Stimulated activated CD8-positive, alpha-beta memory T cell treated with anti-CD3 and anti-CD28 coated beads, Interleukin-12 subunit alpha, Interleukin-12 subunit beta, amount 100 ng/mL, for 24 hours (primary cell): ENCODE results near the gene BRSK2.

ENCODE experiments used
- DNase-seq: peaks from one replicate; pipeline ENCODE4 v3.0.0-alpha.2; 2020; ENCODE audit errors: extremely low read depth

BRSK2 gene

DNA sequence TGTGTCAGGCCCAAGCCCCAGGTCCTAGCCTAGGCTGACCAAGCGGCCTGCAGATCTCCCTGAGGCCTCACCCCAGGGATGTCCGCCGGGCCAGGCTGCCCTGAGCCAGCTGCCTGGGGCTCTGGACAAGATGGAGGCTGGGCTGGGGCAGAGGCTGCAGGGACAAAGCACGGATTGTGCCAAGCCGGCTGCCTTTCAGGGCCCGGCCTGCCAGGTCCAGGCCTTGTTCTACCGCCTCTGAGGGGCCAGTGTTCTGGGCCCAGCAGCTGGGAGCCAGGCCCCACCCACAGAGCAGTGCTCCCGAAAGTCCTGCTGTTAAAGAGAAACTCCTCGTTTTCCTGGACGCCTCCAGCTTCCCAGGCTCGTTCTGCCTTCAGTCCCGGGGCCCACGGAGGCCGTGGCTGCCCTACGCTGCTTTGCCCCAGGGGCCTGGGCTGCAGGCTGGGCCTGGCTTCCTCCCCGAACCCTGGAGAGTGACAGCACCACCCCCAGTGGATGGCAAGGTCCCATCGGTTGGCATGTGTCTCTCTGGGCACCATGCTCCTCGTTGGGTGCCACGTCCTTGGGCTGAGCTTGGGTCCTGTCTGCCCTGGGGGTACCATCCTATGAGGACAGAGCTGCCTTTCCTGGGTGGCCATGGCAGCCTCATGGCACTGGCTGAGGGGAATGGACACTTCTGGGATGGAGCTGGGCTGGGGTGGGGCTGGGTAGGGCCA is 7.6 kb downstream of the BRSK2 start:
- no peak for DNase-seq

DNA sequence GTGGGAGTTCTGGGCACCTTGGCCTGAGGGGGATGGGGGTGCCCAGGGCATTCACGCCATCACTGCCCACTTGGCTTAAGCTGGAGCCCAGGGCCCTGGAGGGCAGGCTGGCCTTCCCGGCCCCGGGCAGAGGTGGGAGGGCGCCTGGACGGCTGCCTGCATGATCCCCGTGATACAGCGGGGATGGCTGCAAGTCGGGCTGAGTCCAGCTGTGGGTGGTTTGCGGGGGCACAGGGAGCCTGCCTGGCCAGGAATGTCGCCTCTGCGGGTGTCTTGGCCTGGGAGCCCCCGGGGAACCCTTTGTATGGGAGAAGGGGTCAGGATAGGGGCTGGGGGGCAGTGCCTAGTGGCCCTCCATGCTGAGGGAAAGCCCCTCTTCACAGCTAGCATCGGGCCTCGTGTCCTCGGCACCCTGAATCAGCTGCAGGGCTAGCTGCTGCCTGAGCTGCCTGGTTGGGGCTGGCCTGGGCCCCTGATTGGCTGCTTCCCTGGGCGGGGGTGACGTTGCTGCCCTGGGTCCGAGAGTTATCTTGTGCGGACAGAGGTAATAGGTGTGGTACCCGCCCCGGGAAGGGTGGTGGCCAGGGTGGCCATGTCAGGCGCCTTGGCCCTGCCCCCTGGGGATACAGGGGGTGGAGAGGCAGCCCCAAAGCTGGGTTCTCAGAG is 8.3 kb downstream of the BRSK2 start:
- no peak for DNase-seq

DNA sequence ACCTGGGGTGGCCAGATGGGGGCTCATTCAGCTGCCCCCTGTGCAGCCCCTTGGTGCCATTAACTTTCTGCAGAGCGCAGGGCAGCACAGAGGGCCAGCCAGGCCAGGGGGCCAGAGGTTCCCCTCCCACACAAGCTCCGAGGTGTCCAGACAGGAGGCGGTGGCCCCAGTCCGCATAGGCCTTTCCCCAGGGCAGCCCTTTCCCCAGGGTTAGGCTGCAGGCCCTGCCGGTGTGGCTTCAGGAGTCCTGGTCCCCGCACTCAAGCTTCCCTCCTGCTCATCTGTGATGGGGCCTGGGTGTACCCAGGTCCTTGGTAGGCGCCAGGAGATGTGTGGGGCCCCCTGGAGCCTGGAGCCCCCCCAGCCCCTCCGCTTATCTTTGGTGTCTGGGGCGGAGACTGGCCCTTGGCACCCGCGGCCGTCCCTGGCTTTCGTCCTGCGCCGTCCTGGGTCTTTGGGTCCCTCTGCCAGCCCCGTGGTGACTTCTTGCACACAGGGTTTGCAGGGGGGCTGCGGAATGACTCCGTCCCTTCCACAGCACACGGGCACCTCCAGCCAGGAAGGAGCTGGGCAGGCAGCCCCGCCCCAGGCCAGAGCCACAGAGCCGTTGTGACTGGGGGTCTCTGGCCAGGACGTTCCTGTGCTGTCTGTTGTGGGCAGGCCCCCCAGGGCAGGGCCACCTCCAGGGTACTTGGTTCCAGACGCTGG is 8.9 kb downstream of the BRSK2 start:
- no peak for DNase-seq

DNA sequence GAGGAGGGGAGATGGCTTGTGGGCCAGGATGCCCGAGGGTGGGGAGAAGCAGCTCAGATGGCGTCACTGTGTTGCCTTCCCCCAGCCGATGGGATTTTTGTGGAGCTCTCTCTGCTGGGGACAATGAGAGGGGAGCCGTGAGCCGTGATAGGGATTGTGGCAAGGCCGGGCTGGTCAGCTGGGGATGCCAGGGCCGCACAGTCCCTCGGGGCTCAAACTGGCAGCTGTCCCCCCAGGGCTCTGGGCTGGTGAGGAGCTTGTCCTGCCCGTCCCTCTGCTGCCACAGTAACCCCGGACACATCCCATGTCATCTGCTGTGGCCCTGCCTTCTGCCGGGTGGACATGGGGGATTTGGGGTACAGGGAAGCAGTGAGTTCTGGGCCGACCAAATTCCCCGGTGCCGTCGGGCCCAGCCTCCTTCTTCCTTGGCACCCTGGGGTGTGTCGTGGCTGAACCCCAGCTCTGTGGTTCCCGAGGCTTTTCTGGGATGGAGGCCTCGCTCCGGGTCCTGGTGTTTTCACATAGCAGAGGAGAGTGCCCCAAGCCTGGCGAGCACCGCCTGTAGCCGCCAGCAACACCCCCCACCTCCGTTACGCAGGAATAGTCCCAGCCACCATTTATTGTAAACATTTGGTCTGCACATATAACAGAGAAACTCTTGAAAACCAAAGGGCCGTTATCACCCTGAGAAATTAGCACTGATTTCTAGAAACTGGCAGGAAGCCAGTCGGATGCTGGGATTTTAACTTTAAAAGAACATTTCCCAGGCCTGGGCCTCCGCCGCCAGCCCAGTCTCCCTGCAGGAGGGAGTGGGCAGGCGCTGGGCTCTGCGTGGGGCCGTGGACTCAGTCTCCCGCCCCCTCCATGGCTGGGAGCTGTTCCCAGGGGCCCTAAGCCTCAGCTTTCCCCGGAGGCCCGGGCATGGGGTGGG is 9.9 kb downstream of the BRSK2 start:
- no peak for DNase-seq

DNA sequence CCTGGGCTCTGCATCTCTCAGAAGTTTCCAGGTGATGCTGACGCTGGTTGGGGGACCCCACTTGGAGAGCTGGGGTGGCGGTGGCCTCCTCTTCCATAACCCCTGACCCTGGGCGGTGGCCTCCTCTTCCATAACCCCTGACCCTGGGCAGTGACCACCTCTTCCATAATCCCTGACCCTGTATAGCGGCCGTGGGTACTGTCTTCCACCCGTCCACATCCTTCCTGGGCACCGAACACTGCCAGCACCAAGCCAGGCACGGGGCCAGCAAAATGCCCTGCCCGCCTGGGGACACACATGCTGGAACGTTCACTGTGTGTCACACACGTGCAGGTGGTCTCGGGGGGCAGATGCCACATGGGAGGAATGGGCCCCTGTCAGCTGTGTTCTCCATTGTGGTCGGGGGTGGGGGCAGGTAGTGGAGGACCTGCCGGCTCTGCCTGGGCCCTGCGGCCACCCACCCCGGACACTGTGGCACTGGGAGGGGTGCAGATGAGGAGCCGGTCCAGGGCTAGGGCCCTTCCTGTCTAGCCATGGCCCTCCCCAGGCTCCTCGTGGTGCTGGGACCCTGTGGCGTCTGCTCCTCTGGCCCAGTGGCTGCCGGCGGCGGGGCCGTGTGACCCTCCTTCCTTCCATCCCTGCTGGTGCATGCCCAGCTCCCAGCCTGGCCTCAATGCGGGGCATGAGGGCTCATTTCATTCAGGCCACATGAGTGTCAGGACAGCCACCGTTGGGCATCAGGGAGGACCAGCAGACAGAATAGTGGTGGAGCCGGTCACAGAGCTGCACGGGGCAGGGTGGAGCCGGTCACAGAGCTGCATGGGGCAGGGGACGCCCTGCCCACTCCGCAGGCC is 10.8 kb downstream of the BRSK2 start:
- DNase-seq: no peak

DNA sequence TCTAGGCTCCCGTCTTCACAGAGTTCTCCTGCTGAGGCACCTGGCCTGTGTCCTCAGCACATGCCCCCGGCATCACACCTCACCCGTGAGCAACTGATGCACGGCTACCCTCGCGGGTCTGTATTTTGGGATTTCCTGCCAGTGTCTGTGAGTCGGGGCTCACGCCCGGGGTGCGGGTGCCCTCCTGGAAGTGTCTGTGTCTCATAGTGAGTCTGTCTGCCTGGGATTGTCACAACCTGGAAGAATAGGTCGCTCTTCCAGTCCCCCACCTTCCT is 11.4 kb downstream of the BRSK2 start:
- DNase-seq: no peak

DNA sequence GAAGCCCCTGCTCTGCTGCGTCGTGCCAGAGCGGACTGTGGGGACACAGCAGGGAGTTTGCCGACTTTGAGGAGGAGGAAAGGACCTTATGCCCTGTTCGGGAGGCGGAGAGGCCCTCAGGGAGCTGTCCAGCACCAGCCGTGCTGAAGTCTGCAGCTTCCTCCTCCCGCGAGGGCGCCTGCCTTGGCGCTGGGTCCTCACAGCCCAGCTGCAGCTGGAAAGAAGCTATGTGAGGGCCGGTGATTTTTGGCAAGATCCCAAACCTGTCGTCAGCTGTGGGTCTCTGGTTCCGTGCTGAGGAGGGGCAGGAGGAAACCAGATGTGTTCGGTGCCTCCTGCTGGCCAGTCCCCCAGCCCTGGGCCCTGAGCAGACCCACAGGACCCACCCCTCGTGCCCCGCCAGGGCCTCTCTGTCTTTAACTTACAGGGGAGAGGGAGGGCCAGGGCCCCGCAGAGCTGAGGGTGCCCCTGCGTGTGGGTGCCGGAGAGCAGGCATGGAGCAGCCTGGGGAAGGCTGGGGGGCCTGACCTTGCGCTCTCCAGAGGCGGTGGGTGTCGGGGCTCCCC is 12.0 kb downstream of the BRSK2 start:
- no peak for DNase-seq

DNA sequence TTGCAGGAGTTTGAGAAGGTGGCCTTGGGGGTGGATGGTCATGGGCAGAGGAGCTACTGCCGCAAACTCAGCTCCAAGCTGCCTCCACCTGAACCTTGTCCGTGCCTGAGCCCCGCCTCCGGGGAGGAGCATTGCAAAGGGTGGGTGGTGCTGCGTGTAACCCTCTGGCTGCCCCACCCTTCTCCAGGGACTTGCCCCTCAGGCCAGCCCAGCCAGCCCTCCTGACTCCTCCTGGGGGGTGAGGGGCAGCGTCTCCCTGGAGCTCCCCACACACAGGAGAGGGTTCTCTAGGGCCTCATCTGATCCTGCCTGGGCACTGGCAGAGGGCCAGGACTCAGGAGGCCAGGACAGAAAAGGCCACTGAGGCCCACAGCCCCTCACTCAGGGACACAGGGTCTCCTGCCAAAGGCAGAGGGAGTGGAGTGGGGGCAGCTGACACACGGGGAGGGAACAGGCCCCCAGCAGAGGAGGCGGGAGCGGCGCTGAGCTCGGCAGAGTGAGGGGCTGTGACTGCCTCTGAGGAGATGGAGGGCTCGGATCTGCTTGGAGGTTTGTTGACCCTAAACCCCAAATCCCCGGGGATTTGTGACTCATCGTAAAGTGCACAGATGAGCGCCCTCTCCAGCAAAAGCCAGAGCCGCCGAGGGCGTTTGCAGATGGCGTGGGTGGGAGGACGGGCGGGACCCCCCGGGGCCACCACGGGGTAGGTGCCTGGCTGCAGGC is 12.8 kb downstream of the BRSK2 start:
- DNase-seq: no peak

DNA sequence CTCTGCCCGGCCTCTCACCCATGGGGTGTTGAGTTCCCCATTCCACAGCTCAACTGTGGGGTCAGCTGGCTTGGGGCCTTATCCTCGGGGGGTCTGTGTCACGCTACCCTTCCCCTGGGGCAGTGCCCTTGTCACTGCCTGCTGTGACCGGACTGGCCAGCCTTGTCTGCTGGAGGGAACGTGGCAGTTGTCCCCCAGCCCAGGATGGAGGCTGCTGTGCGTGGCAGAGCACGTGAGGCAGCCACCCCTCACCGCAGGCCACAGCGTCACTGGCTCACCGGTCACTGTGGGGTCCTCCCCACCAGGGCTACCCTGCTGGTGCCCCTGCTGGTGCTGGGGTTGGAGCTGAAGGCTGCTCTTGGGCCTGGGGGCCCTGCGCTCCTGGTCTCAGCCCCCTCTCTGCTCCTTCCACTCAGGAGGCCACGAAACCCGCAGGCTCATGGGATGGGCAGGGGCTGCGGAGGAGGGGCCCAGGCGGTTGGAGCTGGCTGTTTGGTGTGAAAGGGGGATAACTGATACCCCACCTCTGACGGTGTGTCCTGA is 13.4 kb downstream of the BRSK2 start:
- DNase-seq: no peak

DNA sequence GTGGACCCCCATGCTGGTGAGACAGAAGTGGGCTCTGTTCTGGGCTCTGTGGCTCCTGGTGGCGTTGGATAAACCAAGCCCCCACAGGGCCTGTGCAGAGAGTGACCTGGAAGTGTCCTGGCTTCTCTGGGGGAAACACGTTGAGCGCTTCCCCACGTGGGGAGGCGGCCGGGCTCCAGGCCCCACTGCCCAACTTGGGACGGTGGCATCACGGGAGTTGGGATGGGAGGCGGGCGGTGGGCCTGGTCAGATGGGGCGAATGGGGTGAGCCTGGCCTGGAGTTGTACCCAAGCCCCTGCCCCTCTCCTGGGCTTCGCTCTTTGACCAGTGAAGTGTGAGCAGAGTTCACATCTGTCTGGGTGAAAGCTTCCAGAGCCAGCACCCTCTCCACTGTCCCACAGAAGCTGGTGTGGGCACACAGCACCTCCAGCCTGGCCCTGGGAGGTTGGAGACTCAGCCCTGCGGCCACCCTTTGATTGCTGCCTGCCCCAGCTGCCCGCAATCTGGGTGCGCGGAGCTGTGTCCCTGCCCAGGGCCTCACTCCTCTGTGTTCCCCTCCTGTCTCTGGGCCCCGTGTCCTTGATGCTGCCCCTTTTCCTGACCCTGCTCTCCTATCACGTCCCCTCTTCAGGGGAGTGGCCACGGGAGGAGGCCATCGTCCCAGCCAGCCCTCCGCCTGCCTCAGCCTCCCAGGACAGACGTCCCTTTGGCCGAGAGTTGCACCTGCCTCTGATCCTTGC is 14.2 kb downstream of the BRSK2 start:
- DNase-seq: no peak

DNA sequence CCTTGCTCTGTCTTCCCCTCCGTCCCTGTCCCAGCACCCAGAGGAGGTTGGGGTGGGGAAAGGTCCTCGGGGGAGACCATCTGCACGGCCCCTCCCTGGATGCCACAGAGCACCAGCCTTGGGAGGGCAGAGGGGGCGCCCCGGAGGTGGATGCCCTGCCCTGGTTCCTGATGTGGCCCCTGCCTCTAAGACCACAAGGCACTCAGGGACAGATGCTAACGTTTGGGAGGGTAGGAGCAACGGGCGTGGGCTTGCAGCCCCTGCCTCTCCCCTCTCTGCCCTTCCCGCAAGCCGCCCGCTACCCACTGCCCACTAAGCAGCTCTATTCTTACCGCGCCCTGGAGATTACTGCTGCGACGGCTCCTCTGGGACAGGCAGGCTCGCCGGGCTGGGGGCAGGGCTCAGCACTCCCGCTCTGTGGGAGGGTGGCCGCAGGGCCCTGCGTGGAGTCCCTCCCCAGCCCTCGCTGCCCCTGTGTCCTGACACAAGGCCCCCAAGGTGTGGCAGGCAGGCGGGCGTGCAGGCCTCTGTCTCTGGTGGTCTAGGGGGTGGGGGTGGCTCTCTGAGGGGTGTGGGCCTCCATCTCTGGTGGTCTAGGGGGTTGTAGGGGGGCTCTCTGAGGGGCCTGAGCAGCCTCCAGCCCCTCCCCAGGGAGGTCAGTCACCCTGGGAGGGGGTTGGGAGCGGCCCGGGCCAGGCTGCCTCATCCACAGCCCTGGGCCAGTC is 14.9 kb downstream of the BRSK2 start:
- no peak for DNase-seq

DNA sequence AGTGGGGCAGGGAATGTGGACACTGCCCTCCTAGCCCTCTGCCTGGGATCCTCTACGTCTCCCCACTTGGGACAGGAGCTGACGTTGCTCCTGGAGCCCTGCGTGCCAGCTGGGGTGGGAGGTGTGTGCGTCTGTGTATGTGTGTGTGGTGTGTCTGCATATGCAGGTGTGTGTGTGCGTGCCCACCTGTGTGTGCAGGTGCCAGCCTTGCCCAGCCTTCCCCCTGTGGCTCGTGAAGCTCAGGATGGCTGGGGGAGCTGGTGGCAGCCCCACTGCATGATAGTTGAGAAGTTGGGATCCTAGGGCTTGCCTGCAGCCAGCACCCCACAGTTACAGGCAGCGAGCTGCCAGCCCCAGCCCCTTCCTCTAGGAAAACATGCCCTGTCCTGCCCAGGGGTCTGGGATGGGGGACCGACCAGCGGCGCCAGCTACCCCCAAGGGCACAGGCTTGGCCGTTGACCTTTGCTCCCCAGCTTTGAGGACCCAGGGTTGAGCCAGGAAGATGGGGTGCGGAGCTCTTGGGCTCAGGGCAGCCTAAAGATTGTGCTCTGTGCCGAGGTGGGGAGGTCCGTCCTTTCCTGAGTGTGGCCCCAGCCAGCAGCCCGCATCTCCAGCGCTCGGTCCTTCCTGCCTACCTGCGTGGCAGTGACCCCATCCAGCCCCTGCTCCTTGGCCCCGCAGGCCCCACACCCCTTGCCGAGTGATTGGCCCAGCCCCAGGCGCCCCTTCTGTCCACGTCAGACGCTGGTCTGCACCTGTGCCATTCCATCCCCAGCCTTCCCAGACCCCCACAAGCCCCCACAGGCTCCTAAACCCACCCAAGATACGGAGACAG is 15.7 kb downstream of the BRSK2 start:
- no peak for DNase-seq

DNA sequence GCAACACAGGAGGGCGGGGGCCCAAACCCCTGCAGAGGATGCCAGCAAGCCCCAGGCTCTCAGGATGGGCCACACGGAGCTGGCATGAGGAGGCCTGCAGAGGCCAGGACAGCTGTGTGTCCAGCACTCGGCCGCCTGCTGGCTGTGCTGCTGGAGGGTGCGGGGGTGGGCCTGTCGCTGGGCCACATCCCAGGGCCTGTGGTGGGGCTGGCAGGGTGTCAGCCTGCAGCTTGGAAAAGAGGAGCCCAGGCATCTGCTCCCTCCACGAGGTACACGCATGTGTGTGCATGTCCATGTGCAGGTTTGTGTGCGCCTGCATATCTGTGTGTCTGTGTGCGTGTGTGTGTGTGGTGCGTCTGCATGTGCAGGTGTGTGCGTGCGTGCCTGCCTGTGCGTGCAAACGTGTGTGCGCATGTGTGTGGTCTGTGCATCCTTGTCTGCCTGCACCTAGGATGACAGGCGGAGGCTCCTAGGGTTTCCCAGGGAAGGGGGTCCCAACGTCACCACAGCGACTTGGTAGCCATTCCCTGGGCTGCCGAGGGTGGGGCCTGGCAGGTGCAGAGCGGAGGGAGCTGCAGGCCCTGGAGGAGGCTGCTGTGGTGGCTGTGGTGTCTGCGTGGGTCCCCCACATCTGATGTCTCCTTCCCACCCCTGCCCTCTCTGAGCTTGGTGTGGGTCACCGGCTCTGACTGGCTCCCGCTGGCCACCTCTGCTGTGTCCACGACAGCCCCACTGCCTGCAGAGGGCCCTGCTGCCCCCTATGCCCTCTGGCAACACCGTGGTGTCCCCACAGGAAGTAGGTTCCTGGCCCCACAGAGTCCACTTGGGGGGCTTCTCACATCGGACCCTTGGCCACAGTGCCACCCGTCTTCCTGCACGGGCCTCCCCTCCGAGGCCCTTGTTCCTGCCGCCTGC is 17.1 kb downstream of the BRSK2 start:
- no peak for DNase-seq

DNA sequence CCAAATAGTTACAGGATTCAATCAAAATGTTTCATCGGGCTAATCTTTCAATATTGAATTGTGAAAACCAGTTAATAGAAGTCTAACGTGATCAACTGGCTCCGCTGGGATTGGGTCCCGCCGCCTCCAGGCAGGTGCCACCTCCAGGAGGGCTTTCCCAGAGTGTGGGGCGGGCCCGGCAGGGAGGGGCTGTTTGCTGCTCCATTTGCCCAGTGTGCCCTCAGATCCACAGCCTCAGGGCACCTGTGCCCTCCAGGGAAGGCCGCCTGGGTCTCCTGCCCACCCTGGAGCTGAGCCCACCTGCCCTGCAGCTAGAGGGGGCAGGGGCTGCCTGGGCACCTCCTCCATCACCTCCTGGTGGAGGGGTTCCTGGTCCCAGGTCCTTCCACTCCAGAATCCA is 17.9 kb downstream of the BRSK2 start:
- DNase-seq: no peak

DNA sequence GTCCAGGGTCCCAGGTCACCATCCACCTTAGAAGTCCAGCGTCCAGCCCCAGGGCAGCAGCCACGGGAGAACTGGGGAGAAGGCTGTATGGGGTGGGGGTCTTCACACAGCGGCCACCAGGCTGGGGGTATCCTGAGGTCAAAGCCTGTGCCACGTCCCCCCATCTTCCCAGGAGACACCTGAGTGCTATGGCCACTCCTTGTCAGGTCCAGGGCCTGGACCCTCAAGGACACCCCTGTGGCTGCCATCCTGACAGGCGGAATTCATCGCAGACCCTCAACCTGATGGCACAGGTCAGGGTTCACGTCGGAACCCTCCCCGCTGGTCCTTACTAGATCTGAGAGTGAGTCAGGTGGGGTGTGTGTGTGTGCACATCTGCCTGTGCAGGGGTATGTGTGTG is 18.6 kb downstream of the BRSK2 start:
- DNase-seq: no peak

DNA sequence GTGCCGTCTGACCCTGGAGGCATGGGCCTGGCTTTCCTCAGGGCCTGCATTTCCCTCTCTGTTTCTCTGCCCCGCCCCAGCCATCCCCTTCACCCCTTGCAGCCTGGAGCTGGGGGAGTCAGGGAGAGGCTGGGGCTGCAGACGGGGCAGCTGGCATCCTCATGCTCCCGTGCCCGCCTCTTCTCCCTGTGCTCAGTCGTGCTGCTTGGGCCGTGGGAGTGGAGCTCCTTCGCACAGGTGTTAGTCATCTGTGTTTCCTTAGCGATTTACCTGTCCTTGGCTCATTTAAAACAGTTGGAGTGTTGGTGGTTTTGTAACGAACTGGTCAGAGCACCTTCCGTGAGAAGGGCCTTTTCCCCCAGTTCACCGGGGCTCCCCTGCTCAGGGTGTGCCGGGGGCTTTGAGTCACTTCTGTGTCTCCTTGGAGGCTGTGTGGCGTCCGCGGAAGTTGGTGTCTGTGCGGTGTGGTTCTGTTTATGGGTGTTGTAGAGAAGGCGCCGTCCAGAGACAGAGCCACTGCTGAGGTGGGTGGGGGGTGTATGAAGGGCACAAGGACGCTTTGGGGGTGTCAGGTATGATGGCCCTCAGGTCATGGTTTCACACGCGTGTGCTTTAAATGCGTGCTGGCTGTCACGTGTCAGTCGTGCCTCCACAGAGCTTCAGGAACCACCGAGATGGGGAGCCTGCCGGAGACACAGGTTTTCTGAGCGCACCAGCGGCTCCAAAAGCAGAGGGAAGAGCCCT is 19.5 kb downstream of the BRSK2 start:
- no peak for DNase-seq
